PC-9 (cell line): ENCODE results near the gene PI4KA. TPM values are rescaled to one million over a fixed set of nuclear protein-coding genes. Genes with fewer than 3 reads are reported as not detected.
"Not testable (repeated sequence)": the region's sequence is repeated elsewhere in the genome, so short reads cannot be mapped to it uniquely, and the experiment has no call there.

Experiments
- BruUV-seq: library from RNA; stranded (reverse); fragments of 400-500 nt; replicated peaks from 2 replicates; lab custom pipeline; 2021; lab: Mats Ljungman, UMichigan
- CTCF ChIA-PET: fragments of 300-600 bp; sonication (Branson Sonifier 250); formaldehyde crosslinking; loops from one replicate; lab custom pipeline; 2022; ENCODE audit warnings: antibody characterized with exemption; lab: Charles Lee
- POLR2A ChIA-PET: fragments of 300-600 bp; sonication (Branson Sonifier 250); formaldehyde crosslinking; loops from one replicate; lab custom pipeline; 2022; ENCODE audit warnings: antibody characterized with exemption; ENCODE audit not compliant: unreplicated experiment; lab: Charles Lee
- DNase-seq, 2 experiments: peaks; one replicate each; pipeline versions ENCODE4 v3.0.0 to v3.0.0-alpha.2; 2015 to 2022; ENCODE audit warnings: mixed read lengths in 1 of 2
- H2AFZ ChIP-seq: fragments of 200-600 bp; sonication (generic); 2 replicates; pipeline ENCODE4 v1.8.1; 2017; ENCODE audit warnings: antibody characterized with exemption
- H3F3A ChIP-seq: fragments of 200-600 bp; sonication (generic); 2 replicates; pipeline ENCODE4 v1.8.1; 2017; ENCODE audit warnings: antibody characterized with exemption, mild to moderate bottlenecking, low read depth; ENCODE audit not compliant: insufficient read depth
- H3K27ac ChIP-seq: fragments of 200-600 bp; sonication (generic); 2 replicates; pipeline ENCODE4 v1.6.1; 2016; ENCODE audit warnings: mixed run types
- H3K27me3 ChIP-seq: fragments of 200-600 bp; sonication (generic); 2 replicates; pipeline ENCODE4 v1.6.1; 2016; ENCODE audit warnings: low read depth, mixed run types; ENCODE audit not compliant: insufficient read depth
- H3K36me3 ChIP-seq: fragments of 200-600 bp; sonication (generic); 2 replicates; pipeline ENCODE4 v1.6.1; 2016; ENCODE audit warnings: low read depth, mixed run types
- H3K4me1 ChIP-seq: fragments of 200-600 bp; sonication (generic); replicated peaks from 2 replicates; pipeline ENCODE4 v1.6.1; 2016; ENCODE audit warnings: mixed run types; ENCODE audit not compliant: insufficient read depth
- H3K4me2 ChIP-seq: fragments of 200-600 bp; sonication (generic); 2 replicates; pipeline ENCODE4 v1.6.1; 2017; ENCODE audit warnings: mixed run types
- H3K4me3 ChIP-seq: fragments of 200-600 bp; sonication (generic); 2 replicates; pipeline ENCODE4 v1.6.1; 2016; ENCODE audit warnings: mixed run types
- H3K79me2 ChIP-seq: fragments of 200-600 bp; sonication (generic); 2 replicates; pipeline ENCODE4 v1.6.1; 2017; ENCODE audit warnings: low read depth, mixed run types
- H3K9me2 ChIP-seq: fragments of 200-600 bp; sonication (generic); 2 replicates; pipeline ENCODE4 v1.8.1; 2017; ENCODE audit warnings: mild to moderate bottlenecking; ENCODE audit not compliant: insufficient read depth
- H3K9me3 ChIP-seq: fragments of 200-600 bp; sonication (generic); 2 replicates; pipeline ENCODE4 v1.8.1; 2016; ENCODE audit warnings: low read depth; ENCODE audit not compliant: insufficient read depth
- H4K20me1 ChIP-seq: fragments of 200-600 bp; sonication (generic); 2 replicates; pipeline ENCODE4 v1.8.1; 2017; ENCODE audit not compliant: insufficient read depth
- CTCF ChIP-seq: fragments of 200-600 bp; sonication (generic); conservative IDR thresholded peaks from 2 replicates; pipeline ENCODE4 v1.6.1; 2017; ENCODE audit warnings: mixed run types, antibody characterized with exemption, mild to moderate bottlenecking, moderate library complexity
- EZH2 ChIP-seq: fragments of 200-600 bp; sonication (generic); IDR thresholded peaks from 2 replicates; pipeline ENCODE4 v1.8.0; 2017; ENCODE audit warnings: antibody characterized with exemption, low read depth
- intact Hi-C: fragments of 100-400 bp; cut with micrococcal nuclease; formaldehyde crosslinking; loops from one replicate; pipeline ENCODE4 v1.10.0; 2022; ENCODE audit not compliant: unreplicated experiment
- total RNA-seq: library from RNA; stranded (reverse); gene quantifications from 2 replicates; pipeline ENCODE4 v1.2.3, GENCODE V29; 2021

Gene PI4KA
- total RNA-seq, 1 experiment from 2014 or later, result 27.9 TPM

GRCh38 chr22:20843501-20843900, 15.1 kb downstream of the PI4KA start:
- CTCF ChIA-PET, result no interaction called here
- H3K4me2 ChIP-seq, result peak overlapping the region; percentile 60
- no peaks in the 10 kb centered on the region for H4K20me1 ChIP-seq
- no peak overlapping the region for H3K4me3 ChIP-seq
- peaks cover 5% of the 10 kb centered on the region; the same call in 1 of the 2 replicates for H3F3A ChIP-seq
- intact Hi-C loops, result no loop called here
- peaks cover 28% of the 10 kb centered on the region for H3K4me1 ChIP-seq
- no TSS peak for BruUV-seq
- no peaks in the 10 kb centered on the region for H3K9me2 ChIP-seq
- POLR2A ChIA-PET, result no interaction called here
- no peaks in the 10 kb centered on the region for H3K9me3 ChIP-seq
- no peaks in the 10 kb centered on the region for H3K36me3 ChIP-seq
- no peak overlapping the region for H2AFZ ChIP-seq
- peaks cover 37% of the 10 kb centered on the region for H3K79me2 ChIP-seq
- DNase-seq, result peak in 1 of 2 experiments; percentile 74
- no peak for TF ChIP-seq EZH2
- no peak for TF ChIP-seq CTCF
- H3K27me3 ChIP-seq, result no peaks in the 10 kb centered on the region
- H3K27ac ChIP-seq, result no peak overlapping the region

- no TSS peak for BruUV-seq
- Histone ChIP-seq H3K9me3 (no peaks in the 10 kb centered on the region), H2AFZ (no peak overlapping the region), H3K4me2 (no peak overlapping the region), H3K4me1 (peaks cover 28% of the 10 kb centered on the region), H3F3A (peaks cover 5% of the 10 kb centered on the region; the same call in 1 of the 2 replicates), H3K36me3 (no peaks in the 10 kb centered on the region), H4K20me1 (no peaks in the 10 kb centered on the region), H3K79me2 (peaks cover 23% of the 10 kb centered on the region), H3K4me3 (no peak overlapping the region), H3K9me2 (no peaks in the 10 kb centered on the region), H3K27ac (no peak overlapping the region), H3K27me3 (no peaks in the 10 kb centered on the region)
- no peak for DNase-seq
- intact Hi-C loops, result no loop called here
- ChIA-PET CTCF (no interaction called here), POLR2A (no interaction called here)
- TF ChIP-seq CTCF (no peak), EZH2 (no peak)
Measured at GRCh38 chr22:20840646-20841371, 17.8 kb downstream of the PI4KA start.

- intact Hi-C loops, result no loop called here
- H3K4me2 ChIP-seq, result no peak overlapping the region
- peaks cover 5% of the 10 kb centered on the region; the same call in 1 of the 2 replicates for H3F3A ChIP-seq
- no peak for DNase-seq
- ChIA-PET POLR2A (interaction anchor here (0.6 kb wide), 1 partner anchor 164 kb away, joined by 12 read pairs; no protein-coding TSS in a partner anchor), CTCF (no interaction called here)
- no peak overlapping the region for H3K27ac ChIP-seq
- no peak overlapping the region for H2AFZ ChIP-seq
- H4K20me1 ChIP-seq, result no peaks in the 10 kb centered on the region
- H3K27me3 ChIP-seq, result no peaks in the 10 kb centered on the region
- TF ChIP-seq EZH2 (no peak), CTCF (no peak)
- no peak overlapping the region for H3K4me3 ChIP-seq
- H3K79me2 ChIP-seq, result peaks cover 19% of the 10 kb centered on the region; the same call in 1 of the 2 replicates
- H3K9me3 ChIP-seq, result no peaks in the 10 kb centered on the region
- H3K4me1 ChIP-seq, result peaks cover 21% of the 10 kb centered on the region
- H3K36me3 ChIP-seq, result no peaks in the 10 kb centered on the region
- no TSS peak for BruUV-seq
- H3K9me2 ChIP-seq, result no peaks in the 10 kb centered on the region
Measured at GRCh38 chr22:20839837-20840645, 18.6 kb downstream of the PI4KA start.

GRCh38 chr22:20839354-20839753, 19.3 kb downstream of the PI4KA start:
- H2AFZ ChIP-seq, H3K27ac ChIP-seq, H4K20me1 ChIP-seq, BruUV-seq, H3F3A ChIP-seq, CTCF ChIA-PET, H3K4me2 ChIP-seq, intact Hi-C loops, H3K27me3 ChIP-seq, H3K9me2 ChIP-seq, H3K9me3 ChIP-seq, DNase-seq, H3K4me3 ChIP-seq, H3K36me3 ChIP-seq: not testable (repeated sequence)
- peaks cover 16% of the 10 kb centered on the region; the same call in 1 of the 2 replicates for H3K79me2 ChIP-seq
- H3K4me1 ChIP-seq, result peaks cover 14% of the 10 kb centered on the region
- POLR2A ChIA-PET, result interaction anchor here (0.6 kb wide), 1 partner anchor 165 kb away, joined by 12 read pairs; no protein-coding TSS in a partner anchor
